ENCODE data around the gene CYB561D1. TPM values are rescaled to one million over a fixed set of nuclear protein-coding genes. Genes with fewer than 3 reads are reported as not detected.

Gene CYB561D1
- total RNA-seq, 1 donor from 2014 or later = 4.6 TPM

DNA sequence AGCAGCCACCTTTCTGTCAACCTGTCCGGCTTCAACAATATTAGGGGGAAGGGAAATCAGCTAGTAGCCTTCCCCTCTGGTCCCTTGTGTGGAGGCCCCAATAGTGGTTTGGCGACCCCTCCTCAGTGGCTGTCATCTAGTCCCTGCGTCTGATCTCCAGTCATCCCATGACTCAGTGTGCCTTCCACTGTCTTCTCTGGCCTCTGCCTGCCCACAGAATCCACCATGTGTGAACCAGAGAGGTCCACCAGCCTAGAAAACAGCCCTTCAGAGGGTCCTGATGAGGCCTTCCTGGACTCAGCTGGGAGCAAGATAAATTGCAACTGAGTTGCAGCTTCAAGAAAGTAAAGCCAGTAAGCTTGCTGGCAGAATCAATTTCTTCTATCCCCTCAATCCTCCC is 14.0 kb upstream of the CYB561D1 start:
- DNase-seq (ENCODE audit: low read depth in 2 of 2) = no peak

- DNase-seq (ENCODE audit: low read depth in 2 of 2) = no peak
Observed at GRCh38 chr1:109481646-109482045, 12.2 kb upstream of the CYB561D1 start.

GRCh38 chr1:109482242-109482641 is 11.7 kb upstream of the CYB561D1 start:
- DNase-seq (ENCODE audit: low read depth in 2 of 2) = no peak

DNA sequence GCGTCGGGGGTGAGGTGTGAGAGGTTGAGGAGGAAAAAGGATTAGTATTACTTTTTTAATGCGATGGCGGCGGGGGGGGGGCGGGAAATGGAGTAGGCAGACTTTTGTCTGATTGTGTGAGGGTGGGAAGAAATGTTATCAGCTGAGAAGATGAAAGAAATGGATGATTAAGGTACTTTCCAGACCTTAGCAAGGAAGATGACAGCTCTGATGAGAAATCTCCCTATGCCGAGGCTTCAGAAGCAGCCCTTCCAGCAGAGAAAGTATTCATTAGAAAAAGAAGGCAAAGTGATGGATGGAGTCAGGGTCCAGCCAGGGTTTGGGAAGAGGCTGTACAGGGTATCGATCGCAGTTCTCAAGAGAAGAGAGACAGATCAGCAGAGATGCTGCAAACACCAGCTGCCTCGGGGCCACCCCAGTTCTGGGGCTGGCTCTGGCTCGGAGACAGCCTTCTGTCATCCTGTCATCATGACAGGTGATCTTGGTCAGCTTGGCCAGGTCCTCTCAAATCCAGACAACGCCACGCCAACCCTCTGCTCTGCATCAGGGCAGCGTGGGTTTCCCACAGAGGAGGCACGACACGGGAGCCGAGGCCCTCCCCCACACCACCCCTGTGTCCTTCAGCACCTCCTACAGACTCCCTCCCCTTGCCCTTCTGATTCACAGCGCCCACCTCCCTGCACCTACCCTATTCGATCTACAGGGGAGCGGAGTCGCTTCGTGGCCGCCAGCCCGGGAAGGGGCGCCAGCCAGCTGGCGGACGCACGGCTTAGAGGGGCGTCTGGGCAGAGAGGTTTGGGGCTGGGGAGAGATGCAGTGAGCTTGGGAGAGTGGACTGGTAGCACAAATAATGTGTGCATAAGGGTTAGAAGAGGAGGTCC is 10.9 kb upstream of the CYB561D1 start:
- no peak for DNase-seq (ENCODE audit: low read depth in 2 of 2)

DNA sequence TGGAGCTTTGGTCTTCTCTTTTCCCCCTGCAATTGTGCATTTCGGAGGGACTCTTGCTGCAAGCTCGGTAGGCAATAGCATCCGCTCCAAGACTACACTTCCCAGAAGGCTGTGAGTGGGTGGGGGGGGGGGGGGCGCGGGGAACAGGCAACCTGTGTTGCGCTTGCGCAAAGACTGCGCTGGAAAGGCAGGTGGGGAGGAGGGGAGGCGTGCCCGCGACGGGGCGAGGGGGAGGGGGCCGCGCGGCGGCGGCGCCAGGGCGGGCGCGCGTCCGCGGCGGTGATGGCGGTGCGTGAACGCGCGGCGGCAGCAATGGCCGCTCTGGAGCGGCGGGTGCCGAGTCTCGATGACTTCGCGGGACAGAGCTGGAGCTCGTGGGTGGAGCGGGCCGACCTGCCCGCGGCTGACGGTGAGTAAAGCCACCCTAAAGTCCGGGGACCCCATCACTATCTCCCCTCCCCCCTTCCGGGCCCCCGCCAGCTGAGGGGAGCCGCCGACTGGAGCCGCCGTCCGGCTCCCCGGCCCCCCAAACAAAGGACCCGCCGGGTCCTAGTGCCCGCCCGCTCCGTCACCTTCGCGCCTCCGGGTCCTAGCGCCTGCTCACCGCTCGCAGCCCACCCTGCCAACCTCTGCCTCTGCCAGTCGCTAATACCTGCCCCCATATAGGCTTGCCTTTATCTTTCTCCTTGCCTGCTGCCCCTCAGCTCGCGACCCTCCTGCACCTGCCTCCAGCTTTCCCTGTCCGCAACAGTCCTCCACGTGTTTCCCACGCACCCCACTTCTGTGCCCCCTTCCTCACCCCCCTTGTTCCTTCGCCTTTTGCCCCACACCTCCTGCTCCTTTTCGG is 10.0 kb upstream of the CYB561D1 start, which contains the start of gene ATXN7L2:
TSS of gene ATXN7L2 (plus strand) at position 234 of the 847 bp plus-strand sequence. CDS start at position 283, 49 bp downstream.
- peak; percentile 92 to 95 for DNase-seq (ENCODE audit: low read depth in 2 of 2)

- DNase-seq (ENCODE audit: low read depth in 2 of 2) = no peak
Observed at GRCh38 chr1:109484519-109484975, 9.3 kb upstream of the CYB561D1 start.

DNA sequence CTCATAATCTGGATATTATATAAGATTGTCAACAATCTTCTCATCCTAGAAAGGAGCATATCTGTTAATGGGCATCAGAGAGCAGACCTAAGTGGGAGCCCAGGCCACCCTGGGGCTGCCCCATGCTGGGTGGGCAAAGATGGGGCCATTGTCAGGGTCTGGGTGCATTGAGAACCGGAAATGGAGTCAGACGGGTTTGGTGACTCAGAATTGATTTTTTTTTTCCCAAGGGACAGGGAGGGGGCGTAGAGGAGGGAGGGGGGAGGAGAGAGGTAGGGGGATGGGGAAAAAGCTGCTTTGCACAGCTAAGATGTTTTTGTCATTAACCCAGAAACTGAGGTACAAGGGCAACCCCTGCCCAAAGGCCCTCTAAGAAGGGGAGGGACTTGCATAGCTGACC is 8.9 kb upstream of the CYB561D1 start:
- DNase-seq (ENCODE audit: low read depth in 2 of 2) = no peak

DNA sequence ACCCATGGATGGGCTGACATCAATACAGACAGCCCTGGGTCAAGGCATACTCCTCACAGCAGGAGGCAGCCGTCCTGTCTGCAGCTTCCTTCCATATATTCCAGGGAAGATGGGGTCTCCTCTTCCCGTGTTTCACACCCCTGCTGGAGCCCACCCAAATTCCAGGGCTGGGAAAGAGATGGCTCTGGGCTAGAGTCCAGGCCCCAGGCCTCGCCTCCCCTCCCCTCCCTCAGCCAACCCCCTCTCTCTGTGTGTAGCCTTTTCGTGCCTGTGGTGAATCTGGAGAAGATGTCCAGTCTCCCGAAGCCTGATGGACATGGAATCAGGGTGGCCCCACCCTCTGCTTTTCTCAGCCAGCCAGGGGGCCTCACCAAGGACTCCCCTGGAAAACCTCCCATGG is 6.6 kb upstream of the CYB561D1 start:
- DNase-seq (ENCODE audit: low read depth in 2 of 2) = no peak

DNA sequence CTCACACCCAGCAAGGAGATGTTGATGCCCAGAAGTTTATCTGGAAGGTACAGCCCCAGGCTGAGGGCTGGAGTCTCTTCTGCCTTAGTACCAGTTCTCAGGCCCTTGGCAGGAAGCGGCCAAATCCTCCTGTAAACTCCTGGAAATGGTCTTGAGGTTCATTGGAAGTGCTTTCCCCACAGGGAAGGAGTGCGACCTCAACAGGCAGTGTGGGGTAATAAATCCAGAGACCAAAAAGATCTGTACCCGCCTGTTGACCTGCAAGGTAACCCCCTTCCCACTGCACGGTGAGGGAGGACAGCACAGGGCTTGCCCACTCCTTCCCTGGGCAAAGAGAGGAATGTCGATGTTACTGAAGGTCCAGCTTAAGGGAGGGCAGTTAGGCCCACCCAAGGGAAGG is 5.7 kb upstream of the CYB561D1 start:
- DNase-seq (ENCODE audit: low read depth in 2 of 2) = no peak

DNA sequence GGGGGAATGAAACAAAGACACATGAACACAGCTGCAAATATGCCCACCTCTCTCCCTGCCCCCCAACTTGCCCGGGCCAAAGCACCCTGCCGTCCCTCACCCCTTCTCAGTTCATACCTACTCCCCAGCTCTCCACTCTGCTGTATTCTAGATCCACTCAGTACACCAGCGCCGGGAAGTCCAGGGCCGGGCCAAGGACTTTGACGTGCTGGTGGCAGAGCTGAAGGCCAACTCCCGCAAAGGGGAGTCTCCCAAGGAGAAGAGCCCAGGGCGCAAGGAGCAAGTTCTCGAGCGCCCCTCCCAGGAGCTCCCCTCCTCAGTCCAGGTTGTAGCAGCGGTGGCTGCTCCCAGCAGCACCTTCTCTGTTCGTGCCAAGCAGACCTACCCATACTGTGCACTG is 5.2 kb upstream of the CYB561D1 start:
- DNase-seq (ENCODE audit: low read depth in 2 of 2) = no peak

- peak; percentile 68 to 72 for DNase-seq (ENCODE audit: low read depth in 2 of 2)
Observed at GRCh38 chr1:109490029-109490933, 3.6 kb upstream of the CYB561D1 start.

GRCh38 chr1:109490934-109491302 is 3.0 kb upstream of the CYB561D1 start:
- no peak for DNase-seq (ENCODE audit: low read depth in 2 of 2)

DNA sequence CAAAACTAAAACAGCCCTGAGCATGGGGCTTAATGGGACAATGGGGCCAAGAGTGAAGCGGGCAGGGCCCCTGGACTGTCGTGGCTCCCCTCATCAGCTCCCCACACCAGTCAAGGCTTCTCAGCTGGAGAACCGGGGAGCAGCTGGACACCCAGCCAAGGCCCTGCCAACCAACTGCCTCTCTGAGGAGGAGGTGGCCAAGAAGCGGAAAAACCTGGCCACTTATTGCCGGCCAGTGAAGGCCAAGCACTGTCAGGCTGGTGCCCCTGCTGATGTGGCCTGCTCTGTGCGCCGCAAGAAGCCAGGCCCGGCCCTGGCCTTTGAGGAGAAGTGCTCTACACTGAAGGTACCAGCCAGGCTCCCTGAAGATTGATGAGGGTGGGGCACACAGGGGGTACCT is 2.5 kb upstream of the CYB561D1 start:
- DNase-seq (ENCODE audit: low read depth in 2 of 2) = no peak

GRCh38 chr1:109492779-109493178 is 1.1 kb upstream of the CYB561D1 start:
- peak in 1 of 2 donors; percentile 47 for DNase-seq (ENCODE audit: low read depth in 2 of 2)

DNA sequence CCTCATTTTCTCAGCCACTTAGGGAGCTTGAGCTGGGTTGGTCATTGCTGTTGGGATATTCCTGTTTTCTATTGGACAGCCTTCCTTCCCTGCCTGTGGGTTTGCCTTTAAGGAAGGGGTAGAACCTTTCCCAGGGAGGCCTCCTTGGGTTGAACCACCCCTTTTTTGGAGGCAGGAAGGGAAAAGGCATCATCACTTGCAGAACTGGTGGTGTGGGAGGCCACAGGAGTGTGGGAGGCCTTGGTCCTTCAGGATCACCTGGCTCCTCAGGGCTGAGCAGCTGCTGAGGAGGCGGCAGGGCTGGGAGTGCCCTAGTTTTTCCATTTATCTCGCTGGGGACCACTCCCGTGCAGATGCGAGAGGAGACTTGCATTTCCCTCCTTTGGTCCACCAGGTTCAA is 667 bp upstream of the CYB561D1 start:
- no peak for DNase-seq (ENCODE audit: low read depth in 2 of 2)

DNA sequence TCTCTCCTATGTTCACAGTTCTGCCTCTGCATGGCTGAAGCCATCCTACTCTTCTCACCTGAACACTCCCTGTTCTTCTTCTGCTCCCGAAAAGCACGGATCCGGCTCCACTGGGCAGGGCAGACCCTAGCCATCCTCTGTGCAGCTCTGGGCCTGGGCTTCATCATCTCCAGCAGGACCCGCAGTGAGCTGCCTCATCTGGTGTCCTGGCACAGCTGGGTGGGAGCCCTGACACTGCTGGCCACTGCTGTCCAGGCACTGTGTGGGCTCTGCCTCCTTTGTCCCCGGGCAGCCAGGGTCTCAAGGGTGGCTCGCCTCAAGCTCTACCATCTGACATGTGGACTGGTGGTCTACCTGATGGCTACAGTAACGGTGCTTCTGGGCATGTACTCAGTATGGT is 1.8 kb downstream of the CYB561D1 start:
- DNase-seq (ENCODE audit: low read depth in 2 of 2) = no peak

- no peak for DNase-seq (ENCODE audit: low read depth in 2 of 2)
Observed at GRCh38 chr1:109497449-109498160, 3.7 kb downstream of the CYB561D1 start.

- peak; percentile 49 to 79 for DNase-seq (ENCODE audit: low read depth in 2 of 2)
Observed at GRCh38 chr1:109498161-109498801, 4.4 kb downstream of the CYB561D1 start.

DNA sequence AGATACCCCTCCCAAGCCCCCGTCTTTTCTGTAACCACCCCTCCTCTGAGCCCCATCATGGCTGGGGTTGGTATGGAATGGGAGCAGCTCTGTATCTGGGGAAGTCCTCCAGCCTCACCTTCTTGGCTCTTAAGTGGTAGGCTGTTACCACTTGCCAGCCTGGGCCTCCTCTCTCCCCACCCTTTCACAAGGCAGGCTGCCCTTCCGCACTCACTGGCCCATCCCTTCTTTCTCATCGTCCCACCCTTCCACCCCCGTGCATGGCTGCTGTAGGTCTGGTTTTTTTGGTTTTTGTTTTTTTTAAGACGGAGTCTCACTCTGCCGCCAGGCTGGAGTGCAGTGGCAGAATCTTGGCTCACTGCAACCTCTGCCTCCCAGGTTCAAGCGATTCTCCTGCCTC is 5.2 kb downstream of the CYB561D1 start:
- DNase-seq (ENCODE audit: low read depth in 2 of 2) = no peak

Data from lung microvascular endothelial cell (primary cell).